Right cardiac atrium (tissue), 5 donors: Measurements from ENCODE around the gene KHDC4. TPM values are rescaled to one million over a fixed set of nuclear protein-coding genes. Genes with fewer than 3 reads are reported as not detected.

Experiments used
- ATAC-seq, 2 donors: fragments of 200-7000 bp; cut with Tn5 transposase; one replicate each; pipeline versions ENCODE4 v1.8.0 to v1.9.1; 2020; ENCODE audit warnings: moderate library complexity in 2 of 2, mild to moderate bottlenecking in 1 of 2
- DNase-seq, 3 donors: peaks; one replicate each; pipeline ENCODE4 v3.0.0-alpha.2; 2020
- H3K27ac ChIP-seq: one replicate; pipeline ENCODE4 v1.5.1; 2013; ENCODE audit warnings: mild to moderate bottlenecking, low read length, control low read depth, moderate library complexity
- H3K27me3 ChIP-seq: one replicate; pipeline ENCODE4 v1.6.1; 2013; ENCODE audit not compliant: control insufficient read depth, insufficient read depth
- H3K4me1 ChIP-seq: one replicate; pipeline ENCODE4 v1.6.1; 2013; ENCODE audit warnings: low read length; ENCODE audit not compliant: control insufficient read depth, insufficient read depth
- H3K4me3 ChIP-seq: one replicate; pipeline ENCODE4 v1.5.1; 2013; ENCODE audit warnings: low read length, control low read depth
- H3K9me3 ChIP-seq: one replicate; pipeline ENCODE4 v1.6.1; 2013; ENCODE audit warnings: low read length; ENCODE audit not compliant: control insufficient read depth
- WGBS: extraction: QIAGEN DNeasy Blood & Tissue Kit; methylation state at CpG from one replicate; pipeline ENCODE4 v1.1.7; 2013; 5-methylcytosine and 5-hydroxymethylcytosine counted together
- intact Hi-C, 4 donors: fragments of 100-400 bp; cut with DNase I; formaldehyde crosslinking; loops; one replicate each; pipeline versions ENCODE4 v1.11.0 to v1.14.0; 2022 to 2023
- microRNA-seq, 2 donors: library from miRNA; unstranded; fragments of <30 nt; microRNA quantifications; one replicate each; pipeline ENCODE4 v1.2.0, GENCODE V29; 2020 to 2021
- polyA plus RNA-seq: library from polyadenylated mRNA; stranded (reverse); fragments of 200-250 nt; gene quantifications from one replicate; pipeline ENCODE4 v1.2.3, GENCODE V29; 2013
- total RNA-seq, 4 donors: library from RNA; stranded (reverse); fragmentation: NEBNext Ultra II Directional; extraction: Animal tissue kit (Norgen Biotek cat#: 25700); gene quantifications; one replicate each; pipeline ENCODE4 v1.2.1, GENCODE V29; 2021
- donor health status: healthy with polysubstance abuse.
- donor health status: DM: no; HTN: yes; CAD: no.
- donor health status: DM: no; HTN: no; CAD: no.
- donor health status: DM: no; HTN: yes; CAD: no; lungs with severe emphysema.
- donor health status: DM: yes; HTN: yes; CAD: no.

Gene KHDC4
- total and polyA plus RNA-seq, 5 donors, result 20.0 to 29.3 (median 28.5) TPM

DNA sequence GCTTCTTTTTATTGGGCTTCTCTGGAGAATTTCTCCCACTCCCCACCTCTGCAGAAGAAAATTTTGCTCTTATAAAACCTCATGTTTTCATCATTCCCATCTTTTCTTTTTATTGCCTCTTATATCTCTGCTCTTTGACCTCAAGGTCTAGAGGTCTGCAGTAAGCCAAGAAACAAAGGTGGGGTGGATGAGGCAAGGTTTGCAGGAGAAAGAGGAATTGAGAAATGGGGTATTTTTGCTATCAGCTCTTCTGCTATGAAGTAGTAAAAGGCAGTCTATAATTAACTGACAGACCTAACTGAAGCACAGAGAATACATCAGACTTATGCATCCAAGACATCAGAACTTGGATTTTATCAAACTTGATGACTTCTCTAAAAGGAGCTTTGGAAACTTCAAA is 52.0 kb downstream of the KHDC4 start:
- intact Hi-C loops, result no loop called here
- H3K9me3 ChIP-seq, result no peaks in the 10 kb centered on the region

DNA sequence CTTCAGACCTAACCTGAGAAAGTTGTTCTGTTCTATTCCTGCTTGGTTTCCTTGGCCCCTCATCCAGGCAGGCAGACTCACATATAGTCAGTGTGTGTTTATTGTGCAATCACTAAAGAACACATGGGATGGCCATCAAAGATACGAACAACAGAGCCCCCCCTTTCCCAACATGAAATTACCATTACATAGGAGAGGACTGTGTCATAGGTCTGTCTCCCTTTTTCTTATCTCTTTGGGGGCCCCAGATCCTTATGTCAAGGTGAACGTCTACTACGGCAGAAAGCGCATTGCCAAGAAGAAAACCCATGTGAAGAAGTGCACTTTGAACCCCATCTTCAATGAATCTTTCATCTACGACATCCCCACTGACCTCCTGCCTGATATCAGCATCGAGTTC is 53.3 kb downstream of the KHDC4 start:
- Histone ChIP-seq H3K27ac (no peak overlapping the region), H3K4me1 (no peaks in the 10 kb centered on the region), H3K9me3 (no peaks in the 10 kb centered on the region), H3K4me3 (no peak overlapping the region), H3K27me3 (no peaks in the 10 kb centered on the region)
- DNase-seq (no peak), ATAC-seq (no peak)
- intact Hi-C loops, result no loop called here
- 91% methylated on average over 6 of the region's 6 CpGs for WGBS

More for the DNA sequence above, 52.0 kb downstream of the KHDC4 start:
- DNase-seq (no peak), ATAC-seq (no peak)
- H3K4me3 ChIP-seq, result no peak overlapping the region
- H3K27me3 ChIP-seq, result no peaks in the 10 kb centered on the region
- H3K27ac ChIP-seq, result no peak overlapping the region
- no peaks in the 10 kb centered on the region for H3K4me1 ChIP-seq

DNA sequence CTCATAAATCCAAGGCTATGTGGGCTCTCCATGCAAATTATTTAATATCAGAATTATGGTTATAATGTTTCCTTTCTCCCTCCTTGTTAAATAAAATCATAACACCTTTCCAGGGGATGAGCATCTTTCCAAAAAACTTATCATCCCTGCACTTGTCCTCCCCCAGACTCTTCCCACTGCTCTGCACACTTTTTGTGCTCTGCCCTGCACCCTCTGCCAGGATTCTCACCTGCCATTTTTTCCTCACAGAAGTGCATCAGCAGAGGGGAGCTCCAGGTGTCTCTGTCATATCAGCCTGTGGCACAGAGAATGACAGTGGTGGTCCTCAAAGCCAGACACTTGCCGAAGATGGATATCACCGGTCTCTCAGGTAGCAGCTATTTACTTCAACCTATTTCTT is 54.0 kb downstream of the KHDC4 start:
- Histone ChIP-seq H3K4me3 (no peak overlapping the region), H3K27me3 (no peaks in the 10 kb centered on the region), H3K9me3 (no peaks in the 10 kb centered on the region), H3K27ac (no peak overlapping the region), H3K4me1 (no peaks in the 10 kb centered on the region)
- no peak for ATAC-seq
- WGBS, result 95% methylated on average over 2 of the region's 2 CpGs
- intact Hi-C loops, result no loop called here
- DNase-seq, result no peak

DNA sequence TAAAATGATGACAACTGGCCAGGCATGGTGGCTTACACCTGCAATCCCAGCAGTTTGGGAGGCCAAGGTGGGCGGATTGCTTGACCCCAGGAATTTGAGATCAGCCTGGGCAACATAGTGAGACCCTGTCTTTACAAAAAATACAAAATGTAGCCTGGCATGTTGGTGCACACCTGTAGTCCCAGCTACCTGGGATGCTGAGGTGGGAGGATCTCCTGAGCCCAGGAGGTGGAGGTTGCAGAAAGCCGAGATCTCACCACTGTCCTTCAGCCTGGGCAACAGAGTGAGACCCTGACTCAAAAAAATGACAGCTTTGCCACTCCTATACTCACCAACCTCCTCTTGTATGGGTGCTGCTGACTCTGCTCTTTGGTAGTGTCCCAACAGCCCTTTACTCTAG is 56.3 kb downstream of the KHDC4 start:
- intact Hi-C loops, result no loop called here
- ATAC-seq (no peak), DNase-seq (no peak)
- Histone ChIP-seq H3K27me3 (no peaks in the 10 kb centered on the region), H3K9me3 (no peaks in the 10 kb centered on the region), H3K4me3 (no peak overlapping the region), H3K27ac (no peak overlapping the region), H3K4me1 (no peaks in the 10 kb centered on the region)
- 98% methylated on average over 2 of the region's 2 CpGs for WGBS

DNA sequence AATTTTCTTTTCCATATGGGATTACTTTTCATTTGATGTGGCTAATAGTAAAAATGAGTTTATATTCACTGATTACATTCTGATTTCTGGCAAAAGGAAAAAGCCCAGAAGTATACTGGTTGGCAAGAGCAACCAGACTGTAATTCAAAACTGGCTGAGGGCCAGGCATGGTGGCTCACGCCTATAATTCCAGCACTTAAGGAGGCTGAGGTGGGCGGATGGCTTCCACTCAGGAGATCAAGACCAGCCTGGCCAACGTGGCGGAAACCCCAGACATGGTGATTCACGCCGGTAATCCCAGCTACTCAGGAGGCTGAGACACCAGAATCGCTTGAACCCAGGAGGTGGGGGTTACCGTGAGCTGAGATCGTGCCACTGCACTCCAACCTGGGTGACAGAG is 60.4 kb downstream of the KHDC4 start:
- DNase-seq, result no peak
- Histone ChIP-seq H3K9me3 (no peaks in the 10 kb centered on the region), H3K27me3 (no peaks in the 10 kb centered on the region), H3K4me3 (no peak overlapping the region), H3K27ac (no peak overlapping the region), H3K4me1 (peaks cover 13% of the 10 kb centered on the region)
- intact Hi-C loops, result no loop called here
- WGBS, result 83% methylated on average over 9 of the region's 9 CpGs
- no peak for ATAC-seq

DNA sequence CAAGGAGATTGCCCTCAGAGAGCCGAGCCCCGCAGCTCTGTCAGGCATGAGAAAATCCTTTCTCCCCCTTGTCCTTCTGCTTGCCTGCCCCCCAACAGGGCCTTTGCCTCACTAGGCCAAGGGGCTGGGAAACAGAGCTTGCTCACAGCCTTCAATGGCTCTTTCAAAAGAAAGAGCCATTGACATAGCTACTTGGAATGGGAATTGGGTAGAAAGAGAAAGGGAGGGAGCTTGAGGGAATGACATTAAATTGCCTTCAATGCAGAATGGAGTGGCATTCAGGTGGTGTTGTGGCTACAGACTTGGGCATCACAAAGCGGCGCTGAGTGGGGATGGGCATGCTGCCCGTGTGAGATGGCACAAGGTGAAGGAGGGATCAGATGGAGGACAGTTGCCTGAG is 61.7 kb downstream of the KHDC4 start:
- Histone ChIP-seq H3K9me3 (no peaks in the 10 kb centered on the region), H3K27me3 (no peaks in the 10 kb centered on the region), H3K27ac (no peak overlapping the region), H3K4me3 (no peak overlapping the region), H3K4me1 (peaks cover 13% of the 10 kb centered on the region)
- 76% methylated on average over 5 of the region's 5 CpGs for WGBS
- intact Hi-C loops, result no loop called here
- ATAC-seq (peak; percentile 35 to 46), DNase-seq (peak in 2 of 3 donors; percentile 66 to 70)

DNA sequence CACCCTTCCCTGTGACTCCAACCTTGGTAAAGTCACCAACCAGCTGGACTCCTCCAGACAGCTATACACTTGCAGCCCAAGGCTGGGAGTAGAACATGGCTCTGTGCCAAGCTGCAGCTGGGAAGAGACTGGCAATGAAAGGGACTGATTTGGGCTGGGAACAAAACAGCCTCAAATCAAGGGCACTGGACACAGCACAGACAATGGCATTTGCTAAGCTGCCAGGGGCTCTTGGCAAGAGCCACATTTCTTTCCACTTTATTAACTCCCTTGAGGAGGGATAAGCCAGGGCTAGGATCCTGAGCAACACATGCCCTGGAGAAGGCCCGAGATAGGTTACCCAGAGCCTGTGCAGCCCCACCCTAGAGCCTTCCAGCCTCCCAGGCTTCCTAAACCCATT is 62.8 kb downstream of the KHDC4 start:
- Histone ChIP-seq H3K9me3 (no peaks in the 10 kb centered on the region), H3K4me1 (peaks cover 13% of the 10 kb centered on the region), H3K27ac (peak overlapping the region; percentile 80), H3K4me3 (no peak overlapping the region), H3K27me3 (no peaks in the 10 kb centered on the region)
- DNase-seq (peak; percentile 55 to 84 (median 81)), ATAC-seq (peak; percentile 72 to 85)
- intact Hi-C loops, result no loop called here
- WGBS, result 28% methylated on average over 1 of the region's 1 CpG

DNA sequence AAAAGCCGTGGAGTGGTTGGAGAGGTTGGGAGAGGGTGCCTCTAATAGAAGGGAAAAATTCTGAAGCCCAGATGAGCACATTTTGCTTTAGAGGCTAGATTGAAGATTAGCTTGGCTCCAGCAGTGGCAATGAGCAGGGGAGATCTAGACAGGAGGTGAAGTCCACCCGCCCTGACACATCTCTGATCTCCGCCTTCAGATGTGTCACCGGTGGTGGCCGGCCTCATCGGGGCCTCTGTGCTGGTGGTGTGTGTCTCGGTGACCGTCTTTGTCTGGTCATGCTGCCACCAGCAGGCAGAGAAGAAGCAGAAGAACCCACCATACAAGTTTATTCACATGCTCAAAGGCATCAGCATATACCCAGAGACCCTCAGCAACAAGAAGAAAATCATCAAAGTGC is 66.4 kb downstream of the KHDC4 start:
- intact Hi-C loops, result loop anchor here in 1 of 4 donors (10.0 kb wide), 1 partner anchor 47 kb away; the partner anchor contains the start of gene RIT1

DNA sequence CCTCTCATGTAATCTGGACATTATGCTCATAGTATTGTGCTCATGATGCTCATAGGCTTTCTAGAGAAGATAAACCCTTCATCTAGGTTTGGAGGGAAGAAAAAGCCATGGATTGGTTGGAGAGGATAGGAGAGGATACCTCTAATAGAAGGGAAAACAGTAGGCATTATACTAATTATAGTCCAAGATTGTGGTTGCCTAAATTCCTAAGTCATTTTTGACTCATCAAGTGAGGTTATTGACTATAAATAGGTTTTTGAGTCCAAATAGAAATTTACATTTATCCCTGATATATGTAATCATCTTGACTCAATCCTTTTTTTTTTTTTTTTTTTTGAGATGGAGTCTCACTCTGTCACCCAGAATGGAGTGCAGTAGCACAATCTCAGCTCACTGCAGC is 69.8 kb downstream of the KHDC4 start:
- Histone ChIP-seq H3K27me3 (no peaks in the 10 kb centered on the region), H3K9me3 (no peaks in the 10 kb centered on the region), H3K4me3 (no peak overlapping the region), H3K4me1 (no peaks in the 10 kb centered on the region), H3K27ac (no peak overlapping the region)
- intact Hi-C loops, result loop anchor here in 1 of 4 donors (10.0 kb wide), 1 partner anchor 50 kb away; the partner anchor contains the start of gene RIT1
- no peak for ATAC-seq
- DNase-seq, result no peak

More for the DNA sequence above, 66.4 kb downstream of the KHDC4 start:
- WGBS, result 93% methylated on average over 8 of the region's 8 CpGs
- Histone ChIP-seq H3K27me3 (no peaks in the 10 kb centered on the region), H3K4me1 (peaks cover 13% of the 10 kb centered on the region), H3K27ac (no peak overlapping the region), H3K9me3 (no peaks in the 10 kb centered on the region), H3K4me3 (no peak overlapping the region)
- ATAC-seq (no peak), DNase-seq (no peak)

Small RNA genes lying within 50 kb of the gene (microRNA-seq; reads per million reads assigned to microRNA genes)
- gene MIR6738, result 0 reads per million in 2 donors

Other genes starting within 250 kb of the KHDC4 start
- gene YY1AP1, start 245.6 kb downstream of the KHDC4 start, total RNA-seq, result 10 to 100 TPM; 65.7 to 96.9 (median 71.8) TPM
- gene YY1AP1, start 245.6 kb downstream of the KHDC4 start, polyA plus RNA-seq, result 31.9 TPM
- gene DAP3, start 245.3 kb downstream of the KHDC4 start, total RNA-seq, result 10 to 100 TPM; 83.5 to 91.6 (median 87.7) TPM
- 91.9 TPM for gene DAP3, start 245.3 kb downstream of the KHDC4 start, polyA plus RNA-seq
- 10 to 100 TPM; 24.4 to 30.2 (median 27.1) TPM for gene GON4L, start 77.2 kb downstream of the KHDC4 start, total RNA-seq
- 13.8 TPM for gene GON4L, start 77.2 kb downstream of the KHDC4 start, polyA plus RNA-seq
- gene SYT11, start 74.8 kb downstream of the KHDC4 start, total RNA-seq, result 10 to 100 TPM; 11.4 to 15.4 (median 14.4) TPM
- gene SYT11, start 74.8 kb downstream of the KHDC4 start, polyA plus RNA-seq, result 4.7 TPM
- 10 to 100 TPM; 21.6 to 26.2 (median 22.5) TPM for gene RIT1, start 23.1 kb downstream of the KHDC4 start, total RNA-seq
- 9.4 TPM for gene RIT1, start 23.1 kb downstream of the KHDC4 start, polyA plus RNA-seq
- not detected for gene RXFP4, start 7.2 kb upstream of the KHDC4 start, total RNA-seq
- not detected for gene RXFP4, start 7.2 kb upstream of the KHDC4 start, polyA plus RNA-seq
- gene ARHGEF2, start 44.1 kb upstream of the KHDC4 start, total RNA-seq, result 10 to 100 TPM; 56.6 to 75.7 (median 66.7) TPM
- 34.9 TPM for gene ARHGEF2, start 44.1 kb upstream of the KHDC4 start, polyA plus RNA-seq
- 100 to 1,000 TPM in 1 of 4 donors, 10 to 100 TPM in 3; 82.0 to 112 (median 93.1) TPM for gene SSR2, start 86.5 kb upstream of the KHDC4 start, total RNA-seq
- 93.3 TPM for gene SSR2, start 86.5 kb upstream of the KHDC4 start, polyA plus RNA-seq
- 10 to 100 TPM; 23.9 to 28.7 (median 27.0) TPM for gene UBQLN4, start 119.4 kb upstream of the KHDC4 start, total RNA-seq
- gene UBQLN4, start 119.4 kb upstream of the KHDC4 start, polyA plus RNA-seq, result 13.7 TPM
- gene LAMTOR2, start 120.4 kb upstream of the KHDC4 start, total RNA-seq, result 10 to 100 TPM; 43.8 to 55.2 (median 51.5) TPM
- 100 TPM for gene LAMTOR2, start 120.4 kb upstream of the KHDC4 start, polyA plus RNA-seq
- not detected for gene RAB25, start 126.7 kb upstream of the KHDC4 start, total RNA-seq
- 0.07 TPM for gene RAB25, start 126.7 kb upstream of the KHDC4 start, polyA plus RNA-seq
- under 1 TPM; 0.17 to 0.33 (median 0.19) TPM for gene MEX3A, start 148.1 kb upstream of the KHDC4 start, total RNA-seq
- gene MEX3A, start 148.1 kb upstream of the KHDC4 start, polyA plus RNA-seq, result 0.25 TPM
- 100 to 1,000 TPM; 238 to 451 (median 281) TPM for gene LMNA, start 180.3 kb upstream of the KHDC4 start, total RNA-seq
- 247 TPM for gene LMNA, start 180.3 kb upstream of the KHDC4 start, polyA plus RNA-seq
- 1 to 10 TPM; 2.3 to 3.4 (median 2.7) TPM for gene SEMA4A, start 219.2 kb upstream of the KHDC4 start, total RNA-seq
- gene SEMA4A, start 219.2 kb upstream of the KHDC4 start, polyA plus RNA-seq, result 3.7 TPM